ENCODE results near the gene PACS1.

DNA sequence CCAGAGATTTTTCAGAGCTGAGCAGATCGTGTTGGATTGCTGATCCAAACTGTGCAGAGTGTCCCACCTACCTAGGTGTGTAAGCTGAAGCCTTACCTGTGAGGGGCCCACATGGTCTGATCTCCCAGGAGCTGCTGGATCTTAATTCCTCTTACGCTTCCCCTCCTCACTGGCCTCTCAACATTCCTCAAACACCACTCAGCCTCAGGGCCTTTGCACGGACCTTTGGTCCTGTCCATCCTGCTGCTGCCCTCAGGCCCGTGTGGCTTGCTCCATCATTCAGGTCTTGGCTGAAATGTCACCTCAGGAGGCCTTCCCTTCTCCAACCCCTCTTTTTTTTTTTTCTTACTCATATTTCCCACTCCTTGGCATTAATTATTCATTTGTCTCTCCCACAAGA lies 177.2 kb downstream of the PACS1 start:
- TF ChIP-seq, protein P1, sequence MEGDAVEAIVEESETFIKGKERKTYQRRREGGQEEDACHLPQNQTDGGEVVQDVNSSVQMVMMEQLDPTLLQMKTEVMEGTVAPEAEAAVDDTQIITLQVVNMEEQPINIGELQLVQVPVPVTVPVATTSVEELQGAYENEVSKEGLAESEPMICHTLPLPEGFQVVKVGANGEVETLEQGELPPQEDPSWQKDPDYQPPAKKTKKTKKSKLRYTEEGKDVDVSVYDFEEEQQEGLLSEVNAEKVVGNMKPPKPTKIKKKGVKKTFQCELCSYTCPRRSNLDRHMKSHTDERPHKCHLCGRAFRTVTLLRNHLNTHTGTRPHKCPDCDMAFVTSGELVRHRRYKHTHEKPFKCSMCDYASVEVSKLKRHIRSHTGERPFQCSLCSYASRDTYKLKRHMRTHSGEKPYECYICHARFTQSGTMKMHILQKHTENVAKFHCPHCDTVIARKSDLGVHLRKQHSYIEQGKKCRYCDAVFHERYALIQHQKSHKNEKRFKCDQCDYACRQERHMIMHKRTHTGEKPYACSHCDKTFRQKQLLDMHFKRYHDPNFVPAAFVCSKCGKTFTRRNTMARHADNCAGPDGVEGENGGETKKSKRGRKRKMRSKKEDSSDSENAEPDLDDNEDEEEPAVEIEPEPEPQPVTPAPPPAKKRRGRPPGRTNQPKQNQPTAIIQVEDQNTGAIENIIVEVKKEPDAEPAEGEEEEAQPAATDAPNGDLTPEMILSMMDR (IDR thresholded peaks at IDR 0.05), result no peak
- TF ChIP-seq POLR2A (IDR thresholded peaks at IDR 0.05), result no peak
